ENCODE data around the gene PSIP1.
A peak's percentile ranks its signal among the peaks of the same experiment; 100 is the strongest.
"Not testable (repeated sequence)": the region's sequence is repeated elsewhere in the genome, so short reads cannot be mapped to it uniquely, and the experiment has no call there.

Gene PSIP1

GRCh38 chr9:15427702-15428101 is 83.1 kb downstream of the PSIP1 start:
- TF ChIP-seq KLF1 (tag by site-specific recombination; IDR thresholded peaks at IDR 0.05) = peak; percentile 95
- H3K4me1 ChIP-seq (ENCODE audit: control insufficient read depth, insufficient read depth, low read length); H3K4me3 ChIP-seq (ENCODE audit: low read depth, low read length); H3K9me3 ChIP-seq (ENCODE audit: control insufficient read depth, insufficient read depth, low read depth, low read length); H3K27ac ChIP-seq (ENCODE audit: extremely low read depth, low read depth, low read length): not testable (repeated sequence)
- peaks cover 18 to 22% of the 10 kb centered on the region in 2 experiments; a peak in 2 of 3 replicates for H3K36me3 ChIP-seq (ENCODE audit: control insufficient read depth in 2 of 2, insufficient read depth in 1 of 2, low read length in 2 of 2)
- CTCF ChIA-PET = interaction anchor here (0.7 kb wide), 1 partner anchor 102 kb away, joined by 4 read pairs; no protein-coding TSS in a partner anchor
- POLR2A ChIA-PET = interaction anchor here (0.7 kb wide), 1 partner anchor 1927 kb away, joined by 5 read pairs; no protein-coding TSS in a partner anchor

- no peaks in the 10 kb centered on the region for H3K9me3 ChIP-seq (ENCODE audit: control insufficient read depth, insufficient read depth, low read depth, low read length)
- ChIA-PET CTCF (interaction anchor here (1.4 kb wide), 1 partner anchor 23 kb away, joined by 3 read pairs; no protein-coding TSS in a partner anchor), POLR2A (no interaction called here)
- H3K4me1 ChIP-seq (ENCODE audit: control insufficient read depth, insufficient read depth, low read length) = peaks cover 4% of the 10 kb centered on the region; the same call in 1 of the 2 replicates
- peaks cover 18 to 22% of the 10 kb centered on the region in 2 experiments; a peak in 2 of 3 replicates for H3K36me3 ChIP-seq (ENCODE audit: control insufficient read depth in 2 of 2, insufficient read depth in 1 of 2, low read length in 2 of 2)
- H3K4me3 ChIP-seq (ENCODE audit: low read depth, low read length) = no peak overlapping the region
- TF ChIP-seq ZNF785 (tag by site-specific recombination; IDR thresholded peaks at IDR 0.05) = no peak
- no peak for TF ChIP-seq ZNF580 (tag by site-specific recombination; IDR thresholded peaks at IDR 0.05)
- no peak for TF ChIP-seq ZNF138 (tag by site-specific recombination; IDR thresholded peaks at IDR 0.05; ENCODE audit: borderline replicate concordance)
- no peak for TF ChIP-seq ZNF473 (tag by site-specific recombination; IDR thresholded peaks at IDR 0.05)
- TF ChIP-seq ZNF449 (tag by site-specific recombination; IDR thresholded peaks at IDR 0.05) = no peak
- TF ChIP-seq TCF7L2 (IDR thresholded peaks at IDR 0.05; ENCODE audit: borderline replicate concordance, low read depth, low read length) = no peak
- no peak for TF ChIP-seq ZNF341 (tag by site-specific recombination; IDR thresholded peaks at IDR 0.05; ENCODE audit: low read depth)
- no peak for TF ChIP-seq GLI2 (tag by site-specific recombination; IDR thresholded peaks at IDR 0.05; ENCODE audit: borderline replicate concordance, low read depth)
- TF ChIP-seq ZNF639 (tag by site-specific recombination; IDR thresholded peaks at IDR 0.05) = no peak
- no peak for TF ChIP-seq ZBTB1 (tag by site-specific recombination; IDR thresholded peaks at IDR 0.05)
- no peak for TF ChIP-seq ZBTB44 (tag by site-specific recombination; IDR thresholded peaks at IDR 0.05)
- TF ChIP-seq ZNF433 (tag by site-specific recombination; IDR thresholded peaks at IDR 0.05; ENCODE audit: low read depth) = no peak
- no peak for TF ChIP-seq ZNF175 (tag by site-specific recombination; IDR thresholded peaks at IDR 0.05)
- no peak for TF ChIP-seq PRDM2 (tag by site-specific recombination; IDR thresholded peaks at IDR 0.05; ENCODE audit: borderline replicate concordance)
- TF ChIP-seq OSR2 (tag by site-specific recombination; IDR thresholded peaks at IDR 0.05) = no peak
- TF ChIP-seq ZNF211 (tag by site-specific recombination; IDR thresholded peaks at IDR 0.05; ENCODE audit: low read depth) = no peak
- H3K27ac ChIP-seq (ENCODE audit: extremely low read depth, low read depth, low read length) = no peak overlapping the region
Measured at GRCh38 chr9:15426019-15426418, 84.8 kb downstream of the PSIP1 start.
